Panc1 (cell line): ENCODE results near the gene VSIG10L2.

ENCODE experiments used
- CTCF ChIP-seq: fragments of 450-650 bp; IDR thresholded peaks from 2 replicates; pipeline ENCODE4 v1.5.1; 2017; ENCODE audit warnings: mild to moderate bottlenecking
- REST ChIP-seq, 2 experiments: IDR thresholded peaks; 2 replicates each; pipeline ENCODE4 v1.6.1; 2011 to 2012; ENCODE audit warnings: low read depth in 2 of 2, control low read depth in 1 of 2, low read length in 1 of 2, mild to moderate bottlenecking in 1 of 2, moderate library complexity in 1 of 2; ENCODE audit not compliant: insufficient read depth in 1 of 2
- SIN3A ChIP-seq: IDR thresholded peaks from 2 replicates; pipeline ENCODE4 v1.6.1; 2012; ENCODE audit warnings: low read depth, mild to moderate bottlenecking, low read length, moderate library complexity, borderline replicate concordance; ENCODE audit not compliant: insufficient read depth

- no peak for TF ChIP-seq CTCF
- no peak for TF ChIP-seq REST (IDR thresholded peaks at IDR 0.05; ENCODE audit: insufficient read depth in 1 of 2, low read depth in 2 of 2, low read length in 1 of 2)
- TF ChIP-seq SIN3A = no peak
Measured at GRCh38 chr11:125992893-125993292, 47.0 kb downstream of the VSIG10L2 start.
